GM18499 (cell line): ENCODE data around the gene VTA1.
"Not testable (repeated sequence)": the region's sequence is repeated elsewhere in the genome, so short reads cannot be mapped to it uniquely, and the experiment has no call there.

Experiments
- ATAC-seq: cut with Tn5 transposase; IDR thresholded peaks from one replicate; pipeline ENCODE4 v1.9.1; 2021; ENCODE audit warnings: moderate number of reproducible peaks; ENCODE audit not compliant: insufficient read depth, unreplicated experiment

VTA1 gene

DNA sequence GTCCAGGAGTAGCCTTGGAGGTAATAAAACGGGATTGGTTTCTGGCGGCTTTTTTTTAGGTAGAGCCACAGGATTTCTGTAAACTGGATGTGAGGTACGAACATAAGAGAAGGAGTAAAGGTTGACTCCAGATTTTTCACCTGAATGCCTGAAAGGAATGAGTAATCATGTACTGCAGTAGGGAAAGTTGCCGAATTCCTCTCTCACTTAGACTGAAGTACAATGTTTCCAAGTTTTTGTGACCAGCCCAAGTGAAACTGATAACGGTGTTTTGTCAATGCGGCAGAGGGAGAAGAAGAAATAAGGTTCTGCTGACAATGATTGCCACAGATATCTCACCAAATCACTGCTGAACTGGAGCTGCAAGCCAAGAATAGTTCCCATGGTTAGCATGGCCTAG is 75.0 kb downstream of the VTA1 start:
- no peak for ATAC-seq

DNA sequence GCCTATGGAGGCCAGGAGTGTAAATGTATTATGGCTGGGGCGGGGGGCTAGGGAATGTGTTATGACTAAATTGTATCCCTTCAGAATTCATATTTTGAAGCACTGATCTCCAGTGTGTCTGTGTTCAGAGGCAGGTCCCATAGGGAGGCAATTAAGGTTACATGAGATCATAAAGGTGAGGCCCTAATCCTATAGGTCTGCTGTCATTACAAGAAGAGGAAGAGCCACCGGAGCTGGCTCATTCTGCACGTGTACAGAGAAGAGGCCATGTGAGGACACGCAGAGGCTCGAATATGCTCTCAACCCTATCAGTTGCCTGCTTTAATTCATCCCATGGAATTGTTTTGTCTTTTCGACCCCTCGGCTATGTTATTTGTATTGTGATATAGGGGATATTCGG is 76.9 kb downstream of the VTA1 start:
- no peak for ATAC-seq

DNA sequence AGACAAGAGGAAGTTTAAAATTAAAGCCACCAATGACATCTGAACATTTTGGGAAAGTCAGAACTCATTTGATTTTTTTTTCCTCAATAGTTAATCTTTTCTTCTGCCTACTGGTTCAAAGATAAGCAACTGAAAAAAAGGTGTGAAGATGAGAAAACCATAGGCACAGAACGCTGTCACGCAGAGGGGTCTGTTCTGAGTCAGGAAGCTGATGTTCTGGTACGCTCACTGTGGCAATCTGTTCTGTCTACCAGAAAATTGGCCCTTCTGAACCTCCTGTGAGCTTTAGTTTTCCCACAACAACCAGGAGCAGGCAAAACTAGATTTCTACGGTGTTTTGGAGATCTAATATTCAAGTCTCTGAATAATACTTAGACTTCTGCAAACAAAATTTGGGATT is 78.1 kb downstream of the VTA1 start:
- no peak for ATAC-seq

DNA sequence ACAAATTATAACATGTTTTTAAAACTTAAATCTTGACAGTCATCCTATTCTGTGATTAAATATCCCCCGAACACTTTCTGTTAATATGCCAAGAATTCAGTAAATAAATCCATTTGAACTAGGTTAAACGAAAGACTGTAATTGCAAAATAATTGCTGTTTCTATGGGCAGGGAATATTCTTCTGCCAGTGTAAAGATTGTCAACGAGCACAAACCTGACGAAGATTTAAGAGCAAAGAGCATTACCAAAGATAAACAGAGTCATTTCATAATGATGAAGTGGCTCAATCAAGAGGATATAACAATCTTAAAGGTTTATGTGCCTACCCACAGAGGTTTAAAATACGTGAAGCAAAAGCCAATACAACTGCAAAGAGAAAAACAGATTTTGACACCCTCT is 78.5 kb downstream of the VTA1 start:
- ATAC-seq, result no peak

DNA sequence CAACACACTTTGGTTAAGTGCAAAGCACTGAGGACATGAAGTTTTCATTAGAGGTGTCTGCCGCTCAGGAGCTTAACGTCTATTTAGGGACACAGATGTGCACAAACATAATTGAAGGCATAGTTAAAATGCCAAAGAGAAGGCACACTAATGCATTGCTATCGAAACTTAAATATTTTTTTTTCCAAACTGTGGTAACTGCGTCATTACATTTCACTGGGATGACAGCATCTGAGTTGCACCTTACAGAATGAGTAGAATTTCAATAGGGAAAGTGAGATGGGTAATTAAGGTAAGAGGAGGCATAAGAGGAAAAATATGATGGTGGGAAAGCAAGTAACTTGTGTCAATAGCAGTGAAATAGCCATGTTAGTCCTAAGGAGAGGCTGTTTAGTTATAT is 79.7 kb downstream of the VTA1 start:
- ATAC-seq, result no peak

DNA sequence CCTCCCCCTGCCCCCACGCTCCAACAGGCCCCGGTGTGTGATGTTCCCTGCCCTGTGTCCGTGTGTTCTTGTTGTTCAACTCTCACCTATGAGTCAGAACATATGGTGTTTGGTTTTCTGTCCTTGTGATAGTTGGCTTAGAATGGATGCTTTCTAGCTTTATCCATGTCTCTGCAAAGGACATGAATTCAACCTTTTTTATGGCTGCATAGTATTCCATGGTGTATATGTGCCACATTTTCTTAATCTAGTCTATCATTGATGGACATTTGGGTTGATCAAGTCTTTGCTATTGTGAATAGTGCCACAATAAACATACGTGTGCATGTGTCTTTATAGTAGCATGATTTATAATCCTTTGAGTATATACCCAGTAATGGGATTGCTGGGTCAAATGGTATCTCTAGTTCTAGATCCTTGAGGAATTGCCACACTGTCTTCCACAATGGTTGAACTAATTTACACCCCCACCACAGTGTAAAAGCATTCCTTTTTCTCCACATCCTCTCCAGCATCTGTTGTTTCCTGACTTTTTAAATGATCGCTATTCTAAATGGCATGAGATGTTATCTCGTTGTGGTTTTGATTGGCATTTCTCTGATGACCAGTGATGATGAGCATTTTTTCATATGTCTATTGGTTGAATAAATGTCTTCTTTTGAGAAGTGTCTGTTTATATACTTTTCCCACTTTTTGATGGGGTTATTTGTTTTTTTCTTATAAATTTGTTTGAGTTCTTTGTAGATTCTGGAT is 82.6 kb downstream of the VTA1 start:
- not testable (repeated sequence) for ATAC-seq

DNA sequence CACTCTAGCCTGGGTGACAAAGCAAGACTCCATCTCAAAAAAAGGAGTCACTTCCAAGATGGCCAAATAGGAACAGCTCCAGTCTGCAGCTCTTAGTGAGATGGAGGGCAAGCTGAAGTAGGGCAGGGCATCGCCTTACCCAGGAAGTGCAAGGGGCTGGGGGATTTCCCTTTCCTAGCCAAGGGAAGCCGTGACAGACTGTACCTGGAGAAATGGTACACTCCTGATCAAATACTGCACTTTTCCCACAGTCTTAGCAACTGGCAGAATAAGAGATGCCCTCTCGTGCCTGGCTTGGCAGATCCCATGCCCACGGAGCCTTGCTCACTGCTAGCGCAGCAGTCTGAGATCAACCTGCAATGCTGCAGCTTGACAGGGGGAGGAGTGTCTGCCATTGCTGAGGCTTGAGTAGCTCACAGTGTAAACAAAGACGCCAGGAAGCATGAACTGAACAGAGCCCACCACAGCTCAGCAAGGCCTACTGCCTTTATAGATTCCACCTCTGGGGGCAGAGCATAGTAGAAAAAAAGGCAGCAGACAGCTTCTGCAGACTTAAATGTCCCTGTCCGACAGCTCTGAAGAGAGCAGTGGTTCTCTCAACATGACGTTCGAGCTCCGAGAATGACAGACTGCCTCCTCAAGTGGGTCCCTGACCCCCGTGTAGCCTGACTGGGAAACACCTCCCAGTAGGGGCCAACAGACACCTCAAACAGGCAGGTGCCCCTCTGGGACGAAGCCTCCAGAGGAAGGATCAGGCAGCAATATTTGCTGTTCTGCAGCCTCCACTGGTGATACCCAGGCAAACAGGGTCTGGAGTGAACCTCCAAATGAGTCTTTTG is 85.4 kb downstream of the VTA1 start:
- ATAC-seq, result not testable (repeated sequence)

DNA sequence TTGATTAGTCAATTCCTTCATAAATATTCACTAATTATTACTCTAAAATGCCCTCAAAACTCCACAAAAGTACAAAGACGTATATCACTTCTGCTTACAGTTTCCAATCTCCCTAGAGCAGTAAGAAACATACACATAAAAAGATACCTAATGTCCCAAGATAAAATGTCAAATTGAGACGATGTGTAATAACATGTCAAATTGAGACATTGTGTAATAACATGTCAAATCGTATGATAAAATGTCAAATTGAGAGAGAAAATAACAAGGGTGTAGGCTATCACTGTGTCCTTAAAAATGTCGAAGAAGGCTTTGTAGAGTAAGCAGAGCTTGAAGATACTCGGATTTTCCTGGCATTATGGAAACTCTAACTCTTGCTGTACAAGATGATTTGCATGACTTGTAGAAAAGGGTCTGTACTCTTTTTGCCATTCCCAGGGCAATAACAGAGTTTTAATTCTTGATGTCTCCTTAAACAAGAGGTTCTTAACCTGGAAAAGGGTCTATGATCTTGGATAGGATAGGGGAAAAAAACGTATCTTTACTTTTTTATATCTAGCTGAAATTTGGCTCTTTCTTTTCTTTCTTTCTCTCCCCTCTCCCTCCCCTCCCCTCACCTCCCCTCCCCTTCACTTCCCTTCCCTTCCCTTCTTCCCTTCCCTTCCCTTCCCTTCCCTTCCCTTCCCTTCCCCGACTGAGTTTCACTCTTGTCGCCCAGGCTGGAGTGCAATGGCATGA is 87.1 kb downstream of the VTA1 start:
- no peak for ATAC-seq

DNA sequence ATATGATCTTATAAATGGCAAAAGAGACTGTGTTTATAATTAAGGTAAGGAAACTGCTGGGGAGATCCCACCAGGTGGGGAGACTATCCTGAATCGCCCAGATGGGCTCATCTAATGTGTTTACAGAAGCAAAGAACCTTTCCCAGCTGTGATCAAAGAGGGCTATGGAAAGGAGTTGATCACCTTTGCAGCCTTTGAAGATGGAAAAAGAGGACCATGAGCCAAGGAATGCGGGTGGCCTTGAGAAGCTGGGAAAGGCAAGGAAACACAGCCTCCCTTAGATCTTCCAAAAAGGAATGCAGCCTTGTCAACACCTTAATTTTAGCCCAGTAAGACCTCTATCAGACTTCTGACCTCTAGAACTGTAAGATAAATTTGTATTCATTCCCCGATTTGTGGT is 88.2 kb downstream of the VTA1 start:
- ATAC-seq, result no peak

DNA sequence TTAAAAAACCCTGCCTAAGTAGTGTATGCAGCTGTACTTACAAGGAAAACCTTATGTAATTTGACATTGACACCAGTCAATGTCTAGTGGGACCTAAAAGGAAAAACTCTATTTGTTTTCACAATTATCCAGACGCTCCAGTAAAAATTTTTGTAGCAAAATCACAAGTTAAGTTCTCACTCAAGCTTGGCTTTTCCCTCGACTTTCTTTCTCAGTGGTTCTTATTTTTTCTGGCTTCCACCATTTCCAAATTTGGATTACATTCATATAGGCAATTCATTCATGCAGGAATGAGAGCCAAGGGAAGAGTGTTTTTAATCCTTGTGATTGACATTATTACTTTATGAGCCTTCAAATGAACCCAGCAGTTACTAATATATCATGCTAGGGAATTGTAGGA is 88.7 kb downstream of the VTA1 start:
- no peak for ATAC-seq

DNA sequence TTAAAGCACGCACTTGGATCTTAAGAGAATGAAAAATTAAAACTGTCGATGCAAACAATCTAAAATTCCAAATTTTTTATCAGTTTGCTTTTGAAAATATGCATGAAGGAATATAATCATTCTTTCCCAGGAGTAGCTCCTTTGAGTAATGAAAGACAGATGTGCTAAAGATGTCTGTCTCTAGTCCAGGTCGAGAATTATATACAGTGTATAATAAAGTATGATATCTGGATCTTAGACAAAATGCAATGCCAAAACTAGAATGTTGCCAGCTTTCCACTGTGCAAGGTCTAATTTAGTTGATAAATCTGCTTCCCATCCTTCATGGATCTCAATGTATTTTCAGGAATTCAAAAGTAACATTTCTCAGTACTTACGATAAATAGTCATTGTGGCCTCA is 89.6 kb downstream of the VTA1 start:
- no peak for ATAC-seq

DNA sequence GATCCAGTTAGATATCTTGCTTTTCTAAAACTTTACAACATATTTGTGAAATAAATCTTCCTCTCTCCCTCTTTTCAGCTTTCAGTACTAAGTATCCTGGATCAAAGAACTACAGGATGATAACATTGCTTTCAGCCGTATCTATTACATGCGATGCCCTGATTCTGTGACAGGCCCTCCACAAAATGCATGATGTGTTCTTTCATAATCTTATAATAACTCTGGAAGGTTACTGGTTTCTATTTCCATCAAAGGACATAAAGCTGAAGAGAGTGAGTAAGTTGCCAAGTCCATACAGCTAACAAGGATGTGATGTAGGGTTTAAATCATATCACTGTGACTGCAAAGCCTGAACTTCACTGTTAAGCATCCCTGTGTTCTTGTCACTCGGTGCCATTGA is 91.8 kb downstream of the VTA1 start:
- ATAC-seq, result no peak

DNA sequence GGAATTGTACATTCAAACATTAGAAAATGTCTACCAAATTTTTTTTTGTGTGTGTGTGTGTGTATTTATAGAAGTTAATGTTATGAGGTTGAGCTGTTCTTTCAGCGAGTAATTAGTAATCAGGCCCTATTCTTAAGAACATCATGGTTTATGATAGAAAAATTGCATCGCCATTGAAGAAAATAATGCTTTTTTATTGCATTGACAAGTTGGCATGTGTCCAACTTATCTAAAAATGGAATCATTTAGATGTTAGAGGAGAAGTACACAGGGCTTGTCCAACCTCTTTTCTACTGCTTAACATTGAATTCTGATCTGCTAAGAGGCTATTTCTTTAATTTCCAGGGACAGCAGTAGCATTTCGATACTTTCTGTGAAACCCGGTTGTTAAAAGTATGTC is 93.1 kb downstream of the VTA1 start:
- no peak for ATAC-seq

DNA sequence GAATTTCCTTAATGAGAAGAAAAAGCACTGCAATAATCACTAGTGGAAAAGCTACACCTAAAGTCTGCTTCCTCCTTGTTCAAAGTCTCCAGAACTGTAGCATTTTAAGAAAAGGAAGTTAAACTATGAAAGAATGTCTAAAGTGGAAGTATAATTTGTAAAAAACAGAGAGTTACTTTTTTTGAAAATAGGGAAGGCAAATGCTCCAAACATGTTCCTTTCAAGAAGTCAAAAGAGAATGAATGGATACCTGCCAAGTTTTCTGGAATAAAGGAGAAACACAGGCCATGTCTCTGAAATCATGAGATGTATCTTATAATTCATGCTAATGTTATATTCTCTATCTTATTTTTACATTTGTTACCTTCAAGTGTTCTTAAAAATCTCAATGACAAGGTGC is 94.0 kb downstream of the VTA1 start:
- no peak for ATAC-seq

DNA sequence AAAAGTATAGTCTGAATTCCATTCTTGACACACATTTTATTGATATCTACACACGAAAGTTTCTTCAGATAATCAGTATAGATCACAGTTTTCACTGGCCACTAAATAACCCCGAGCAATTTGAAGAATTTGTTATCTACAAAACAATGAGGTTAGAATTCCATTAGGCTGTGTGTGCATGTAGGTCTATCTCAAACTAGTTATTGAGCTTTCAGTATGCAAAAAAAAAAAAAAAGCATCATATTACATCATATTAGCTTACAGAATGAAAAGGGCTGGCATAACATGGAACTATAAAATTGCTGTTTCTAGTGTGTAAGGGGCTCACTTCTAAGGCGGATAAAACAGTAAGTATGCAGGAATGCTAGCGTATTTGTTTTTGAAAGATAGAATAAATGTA is 95.2 kb downstream of the VTA1 start:
- ATAC-seq, result no peak

DNA sequence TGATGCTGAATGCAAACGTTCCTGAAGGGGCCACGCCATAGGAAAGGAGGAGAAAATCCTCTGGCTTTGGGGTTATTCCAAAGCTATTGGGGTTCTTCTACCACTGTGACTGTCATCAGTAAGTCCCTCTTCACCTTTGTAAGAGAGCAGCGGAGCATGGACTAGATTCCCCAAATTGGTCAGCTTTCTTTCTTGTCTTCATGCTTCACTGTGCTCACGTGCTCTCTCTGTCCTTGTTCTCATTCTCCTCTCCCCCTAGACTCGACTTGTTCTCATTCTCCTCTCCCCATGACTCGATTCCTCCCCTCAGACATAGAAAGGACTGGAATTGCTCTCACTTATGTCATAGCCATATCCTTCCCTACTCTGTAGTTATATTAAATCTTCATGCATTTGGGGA is 99.9 kb downstream of the VTA1 start:
- ATAC-seq, result peak; percentile 76

DNA sequence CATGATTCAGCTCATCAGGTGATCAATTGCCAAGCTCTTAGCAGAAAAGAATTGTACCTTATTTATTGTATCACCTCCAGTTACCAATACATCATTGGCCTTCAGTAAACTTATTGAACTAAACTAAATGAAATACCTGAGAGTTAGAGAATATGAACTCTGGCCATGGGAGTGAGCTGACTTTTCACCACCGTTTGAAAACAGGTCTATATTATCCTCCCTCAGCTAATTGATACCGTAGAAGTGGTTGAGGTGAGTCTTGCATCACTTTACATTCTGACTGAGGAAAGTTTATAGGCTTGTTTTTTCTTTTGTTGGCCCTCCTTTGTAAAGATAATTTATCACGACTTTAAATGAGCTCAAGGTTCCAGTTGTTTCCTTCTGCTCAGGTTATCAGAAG is 102.2 kb downstream of the VTA1 start:
- ATAC-seq, result no peak

DNA sequence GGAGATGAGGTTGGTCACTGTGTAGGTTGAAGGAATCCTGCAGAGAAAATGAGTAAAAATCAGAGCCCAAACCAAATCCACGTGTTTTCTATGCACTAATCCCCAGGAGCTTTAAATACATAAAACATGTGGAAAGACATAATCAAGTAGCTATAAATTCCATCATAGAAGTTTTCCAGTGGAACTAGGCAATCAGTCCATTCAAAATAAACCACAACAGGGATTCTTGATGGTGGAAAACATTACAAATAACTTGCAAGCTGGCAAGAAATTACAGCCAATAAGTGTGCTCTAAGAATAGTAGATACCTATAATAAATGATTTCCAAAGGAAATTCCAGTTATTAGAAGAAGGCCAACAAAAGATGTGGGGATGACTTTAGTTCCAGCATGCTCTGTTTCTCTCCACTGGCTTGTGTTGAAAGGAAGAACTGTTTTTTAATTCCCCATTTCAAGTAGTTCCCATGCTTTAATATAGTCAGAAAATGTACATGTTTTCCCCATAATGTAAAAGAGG is 104.9 kb downstream of the VTA1 start:
- no peak for ATAC-seq

DNA sequence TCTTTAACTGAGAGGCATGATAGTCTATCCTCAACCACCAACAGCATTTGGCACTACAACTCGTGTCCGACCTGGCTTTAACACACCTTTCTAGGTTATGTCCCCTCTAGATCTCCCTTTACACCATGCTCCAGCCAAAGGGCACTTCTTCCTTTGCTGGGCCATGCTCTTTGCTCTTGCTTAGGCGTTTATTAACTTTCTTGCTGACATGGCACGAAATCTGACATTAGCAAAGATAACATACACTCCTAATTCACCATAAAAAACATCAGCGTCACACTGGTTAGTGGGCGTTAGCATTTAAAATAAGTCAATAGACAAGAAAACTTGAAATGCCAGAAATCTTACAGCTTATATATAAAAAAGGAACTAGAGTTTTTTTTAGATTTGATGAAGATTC is 107.5 kb downstream of the VTA1 start:
- no peak for ATAC-seq

DNA sequence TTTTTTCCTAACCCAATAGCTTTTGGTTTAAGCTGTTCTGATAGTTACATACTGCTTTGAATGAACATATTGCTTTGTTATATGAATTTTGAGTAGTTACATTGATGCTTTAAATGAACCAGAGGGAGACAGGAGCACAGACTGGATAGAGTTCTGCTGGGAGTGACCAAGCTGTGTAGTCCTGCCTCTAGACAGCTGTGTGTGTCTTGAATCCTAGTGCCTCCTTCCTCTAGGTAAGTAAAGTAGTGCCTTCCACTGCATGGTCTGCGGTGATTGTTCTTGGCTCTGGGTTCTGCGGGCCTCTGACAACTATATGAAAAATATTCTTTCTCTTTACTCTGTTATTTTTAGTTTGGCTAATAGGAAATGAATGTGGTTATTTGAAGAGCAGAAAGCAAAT is 108.7 kb downstream of the VTA1 start:
- no peak for ATAC-seq

DNA sequence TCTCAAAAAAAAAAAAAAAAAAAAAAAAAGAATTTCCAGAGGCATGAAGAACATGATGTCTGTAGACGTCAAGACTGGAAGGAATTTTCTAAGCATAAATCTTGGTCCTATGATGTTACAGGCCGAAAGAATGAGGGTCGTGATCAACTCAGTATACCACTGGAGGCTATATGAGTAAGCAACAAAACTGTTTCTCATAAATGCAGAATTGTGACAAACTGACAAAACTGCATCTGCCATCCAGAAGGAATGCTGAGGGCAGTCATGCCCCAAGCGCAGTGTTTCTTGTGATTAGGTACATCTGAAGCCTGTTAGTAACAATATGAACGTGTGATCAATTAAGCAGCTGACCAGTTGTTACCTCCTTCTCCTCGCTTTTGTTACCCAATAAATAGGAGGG is 111.2 kb downstream of the VTA1 start:
- no peak for ATAC-seq
